Stimulated activated CD8-positive, alpha-beta memory T cell treated with anti-CD3 and anti-CD28 coated beads, Interleukin-7, amount 100 ng/mL, for 48 hours (primary cell): ENCODE results near the gene EFNA3.
"Not testable (repeated sequence)": the region's sequence is repeated elsewhere in the genome, so short reads cannot be mapped to it uniquely, and the experiment has no call there.

ENCODE experiments used
- DNase-seq, 2 donors: peaks; one replicate each; pipeline ENCODE4 v3.0.0-alpha.2; 2020; ENCODE audit warnings: low read depth in 1 of 2; ENCODE audit errors: extremely low read depth in 1 of 2

Gene EFNA3

DNA sequence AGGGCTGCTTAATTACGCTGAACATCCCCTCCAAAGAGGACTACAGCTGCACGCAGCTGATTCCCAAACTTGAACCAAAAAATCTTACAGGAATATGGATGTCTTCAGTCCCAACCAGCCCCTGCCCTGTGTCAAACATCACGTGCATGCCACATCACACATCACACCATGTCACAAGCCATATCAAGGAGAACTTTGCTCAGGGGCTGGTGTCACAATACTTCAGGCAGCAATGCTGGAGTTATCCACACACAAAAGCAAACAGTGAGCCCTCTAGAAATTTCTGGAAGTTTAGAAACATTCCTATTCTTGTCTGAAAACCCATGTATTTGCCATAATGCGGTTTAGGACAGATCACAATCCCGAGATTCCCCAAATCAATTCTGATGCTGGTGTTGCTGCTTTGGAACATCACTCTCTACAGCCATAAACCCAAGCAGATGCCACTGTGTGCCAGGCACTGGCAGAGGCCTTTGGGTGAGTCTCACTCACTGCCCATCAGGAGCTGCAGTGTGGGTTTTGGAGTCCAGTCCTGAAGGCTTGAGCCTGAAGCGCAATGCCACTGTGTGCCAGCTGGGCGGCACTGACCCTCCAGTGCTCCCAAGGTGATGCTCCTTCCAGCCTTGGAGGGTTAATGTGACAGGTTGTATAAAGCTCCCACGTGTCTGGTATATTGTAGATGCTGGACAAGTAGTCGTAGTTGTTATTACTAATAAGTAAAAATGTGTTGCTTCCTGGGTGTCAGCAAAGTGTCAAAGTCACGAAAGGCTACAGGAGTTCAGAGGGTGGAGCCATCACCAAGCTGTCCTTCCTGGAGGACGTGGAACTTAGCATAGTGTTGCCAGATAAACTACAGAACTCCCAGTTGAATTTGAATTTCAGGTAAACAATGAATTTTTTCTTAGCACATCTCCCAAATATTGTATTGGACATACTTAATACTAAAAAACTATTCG lies 28.9 kb downstream of the EFNA3 start:
- no peak for DNase-seq

DNA sequence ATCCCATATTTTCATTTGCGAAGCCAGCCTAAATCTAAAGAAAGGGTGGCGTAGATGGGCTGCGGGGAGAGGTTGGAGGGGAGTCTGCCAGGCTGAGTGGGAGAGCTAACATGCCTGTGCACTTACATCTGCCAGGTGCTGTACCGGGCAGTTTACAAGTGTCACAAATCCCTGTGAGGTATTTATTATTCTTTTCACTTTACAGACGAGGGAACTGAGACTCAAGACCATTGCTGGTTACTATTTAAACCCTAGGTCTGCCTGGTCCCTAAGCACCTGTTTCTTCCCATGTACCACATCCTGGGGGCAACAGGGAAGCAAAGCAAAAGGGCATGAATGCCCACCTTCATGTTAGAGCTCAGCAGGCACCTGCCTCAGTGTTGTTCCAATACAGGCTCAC lies 29.7 kb downstream of the EFNA3 start:
- no peak for DNase-seq

DNA sequence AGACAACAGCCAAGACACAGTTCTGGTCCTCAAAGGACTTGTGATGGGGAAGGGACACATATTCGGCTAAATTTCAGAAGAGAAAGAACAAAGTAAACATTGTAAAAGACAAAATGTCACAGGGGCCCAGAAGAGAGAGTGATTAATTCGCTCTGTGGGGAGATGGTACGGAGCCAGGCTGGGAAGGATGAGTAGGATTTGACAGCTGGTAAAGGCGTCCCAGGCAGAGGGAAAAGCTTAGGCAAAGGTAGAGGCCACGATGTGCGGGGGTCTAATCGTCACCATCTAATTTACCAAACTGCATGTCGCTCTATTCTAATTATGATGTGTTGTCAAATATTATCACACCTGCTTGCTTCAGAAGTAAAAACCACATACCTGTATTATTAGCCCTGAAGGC lies 31.7 kb downstream of the EFNA3 start:
- no peak for DNase-seq

DNA sequence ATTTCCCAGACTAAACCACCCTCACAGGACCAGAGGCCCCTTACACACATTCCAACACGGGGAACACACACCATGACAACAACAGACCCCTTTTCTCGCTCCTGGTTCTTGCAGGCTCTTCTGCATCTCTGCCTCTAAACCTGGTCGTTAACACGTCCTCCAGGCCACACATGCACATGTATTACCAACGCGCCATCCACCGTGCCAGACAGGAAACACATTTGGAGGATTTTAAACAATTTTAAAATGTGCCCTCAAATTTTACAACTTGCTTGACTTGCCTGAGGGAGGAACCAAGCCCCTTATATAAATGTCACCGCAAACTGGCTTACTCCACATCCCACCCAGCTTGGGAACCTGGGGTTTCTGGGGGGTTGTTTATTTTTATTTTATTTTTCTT lies 32.2 kb downstream of the EFNA3 start:
- no peak for DNase-seq

DNA sequence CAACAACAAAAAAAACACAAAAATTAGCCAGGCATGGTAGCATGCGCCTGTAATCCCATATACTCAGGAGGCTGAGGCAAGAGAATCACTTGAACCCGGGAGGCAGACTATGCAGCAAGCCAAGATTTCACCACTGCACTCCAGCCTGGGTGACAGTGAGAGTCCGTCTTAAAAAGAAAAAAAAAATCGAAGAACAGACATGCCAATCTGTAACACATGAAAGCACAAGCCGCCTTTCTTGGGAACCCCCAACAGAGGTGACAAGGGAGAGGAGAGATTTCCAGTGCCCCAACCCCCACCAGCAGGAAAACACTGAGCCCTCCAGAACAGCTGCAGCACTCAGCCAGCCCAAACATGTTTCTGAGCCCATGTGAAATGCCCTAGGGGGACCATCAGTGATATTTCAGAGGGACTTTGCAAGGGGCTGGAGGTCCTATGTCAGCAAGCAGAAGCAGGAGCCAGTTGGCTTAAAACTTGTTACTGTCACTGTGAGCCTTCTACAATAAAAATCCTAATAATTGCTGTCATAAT lies 34.9 kb downstream of the EFNA3 start:
- DNase-seq = no peak

DNA sequence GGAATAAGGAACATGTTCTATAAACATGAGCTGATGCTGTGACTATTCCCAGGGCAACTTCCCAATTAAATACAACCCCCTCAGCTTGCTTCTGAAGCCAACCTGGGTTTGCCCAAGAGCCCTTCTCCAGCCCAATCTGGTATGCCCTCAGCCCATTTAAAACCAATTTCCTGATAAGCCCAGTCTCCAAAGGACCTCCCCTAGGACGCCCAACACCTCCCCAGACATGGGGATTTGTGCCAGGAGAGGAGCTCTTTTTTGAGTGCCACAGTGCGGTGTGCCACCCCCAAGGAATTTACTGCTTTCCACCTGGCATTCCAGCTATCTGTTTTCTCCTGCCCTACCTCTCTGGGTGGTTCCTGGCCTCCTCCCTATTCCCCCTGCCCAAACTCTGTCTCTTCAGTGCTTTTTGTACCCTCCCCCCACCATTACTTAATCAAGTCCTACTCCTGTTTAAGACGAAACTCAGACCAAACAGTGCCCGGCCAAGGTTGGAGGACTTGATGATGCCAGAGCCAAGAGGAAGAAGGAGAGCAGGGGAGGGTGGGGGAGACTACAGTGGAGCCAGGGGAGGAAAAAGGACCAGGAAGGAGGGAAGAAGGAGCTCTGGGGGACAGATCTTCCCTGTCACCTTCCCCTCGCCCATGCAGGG lies 37.6 kb downstream of the EFNA3 start:
- DNase-seq = no peak

DNA sequence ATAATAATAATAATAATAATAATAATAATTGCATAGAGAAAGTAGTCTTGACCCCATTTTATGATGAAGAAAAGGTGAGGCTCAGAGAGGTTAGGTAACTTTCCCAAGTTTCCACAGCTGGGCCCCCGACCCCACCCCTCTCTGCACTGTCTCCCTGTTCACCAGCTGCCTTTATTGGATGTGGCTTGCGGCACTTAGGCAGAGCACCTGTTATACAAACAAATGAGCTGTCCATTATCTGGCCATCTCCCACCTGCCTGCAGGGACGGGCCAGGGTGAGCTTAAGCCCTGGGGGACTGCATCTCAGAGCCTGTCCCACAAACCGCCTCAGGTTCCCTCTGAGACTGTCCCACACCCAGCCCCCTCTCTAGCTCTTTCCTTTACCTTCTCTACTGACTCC lies 39.0 kb downstream of the EFNA3 start:
- DNase-seq = no peak

DNA sequence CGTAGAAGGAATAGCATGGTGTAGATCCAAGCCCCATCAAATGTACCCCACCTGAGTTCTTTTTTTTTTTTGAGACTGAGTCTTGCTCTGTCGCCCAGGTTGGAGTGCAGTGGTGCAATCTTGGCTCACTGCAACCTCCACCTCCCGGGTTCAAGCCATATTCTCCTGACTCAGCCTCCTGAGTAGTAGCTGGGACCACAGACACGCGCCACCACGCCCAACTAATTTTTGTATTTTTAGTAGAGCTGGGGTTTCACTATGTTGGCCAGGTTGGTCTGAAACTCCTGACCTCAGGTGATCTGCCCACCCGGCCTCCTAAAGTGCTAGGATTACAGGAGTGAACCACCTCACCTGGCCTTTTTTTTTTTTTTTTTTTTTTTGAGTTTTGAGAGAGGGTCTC lies 39.5 kb downstream of the EFNA3 start:
- DNase-seq = not testable (repeated sequence)

DNA sequence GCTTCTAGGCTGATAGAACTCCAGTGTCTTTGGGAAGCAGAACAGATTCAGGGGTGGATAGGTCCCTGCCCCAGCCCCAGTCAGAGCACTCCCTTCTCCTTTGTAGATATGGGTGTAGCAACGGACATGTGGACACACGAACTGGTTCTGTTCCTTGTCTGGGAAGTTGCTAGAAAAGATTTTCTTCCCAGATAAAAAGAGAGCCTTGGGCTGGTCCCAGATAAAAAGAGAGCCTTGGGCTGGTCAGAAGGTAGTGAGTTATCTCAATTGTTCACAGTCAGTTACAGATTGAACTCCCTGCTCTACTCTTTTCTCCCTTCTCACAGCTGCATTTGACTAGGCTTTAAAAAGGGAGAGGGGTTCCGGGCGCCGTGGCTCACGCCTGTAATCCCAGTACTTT lies 41.6 kb downstream of the EFNA3 start:
- no peak for DNase-seq

DNA sequence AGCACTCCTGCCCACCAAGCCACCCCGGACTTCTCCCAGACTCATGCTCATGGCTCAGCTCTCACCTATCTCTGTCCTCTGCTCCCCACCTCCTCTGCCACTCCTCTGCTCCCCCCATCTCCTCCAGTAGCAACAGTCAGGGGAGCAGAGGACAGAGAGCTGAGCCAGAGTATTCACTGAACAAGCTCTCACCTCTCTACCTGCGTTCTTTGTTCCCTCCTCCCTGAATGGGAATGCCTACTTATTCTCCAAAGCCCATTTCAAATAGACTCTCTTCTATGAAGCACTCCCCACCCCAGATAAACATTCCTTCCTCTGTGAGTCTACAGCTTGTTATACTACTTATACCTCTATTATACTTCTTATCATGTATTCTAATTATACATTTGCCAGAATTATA lies 42.6 kb downstream of the EFNA3 start:
- no peak for DNase-seq

DNA sequence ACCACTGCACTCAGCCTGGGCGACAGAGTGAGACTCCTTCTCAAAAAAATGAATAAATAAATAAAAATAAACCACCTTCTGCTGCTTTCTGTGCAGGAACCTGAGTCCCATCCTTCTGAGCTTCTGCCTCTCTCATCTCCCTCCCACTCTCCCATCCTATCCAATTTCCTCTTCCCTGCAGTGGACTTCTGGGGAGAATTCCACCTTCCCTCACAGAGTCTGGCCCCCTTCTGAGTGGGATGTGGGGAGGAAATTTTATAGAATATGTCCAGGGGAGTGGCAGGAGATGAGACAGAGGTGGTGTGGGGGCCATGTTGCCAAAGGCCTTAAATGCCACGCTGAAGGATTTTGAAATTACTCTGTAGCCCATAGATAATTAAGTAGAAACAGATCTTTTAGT lies 43.7 kb downstream of the EFNA3 start:
- DNase-seq = no peak

DNA sequence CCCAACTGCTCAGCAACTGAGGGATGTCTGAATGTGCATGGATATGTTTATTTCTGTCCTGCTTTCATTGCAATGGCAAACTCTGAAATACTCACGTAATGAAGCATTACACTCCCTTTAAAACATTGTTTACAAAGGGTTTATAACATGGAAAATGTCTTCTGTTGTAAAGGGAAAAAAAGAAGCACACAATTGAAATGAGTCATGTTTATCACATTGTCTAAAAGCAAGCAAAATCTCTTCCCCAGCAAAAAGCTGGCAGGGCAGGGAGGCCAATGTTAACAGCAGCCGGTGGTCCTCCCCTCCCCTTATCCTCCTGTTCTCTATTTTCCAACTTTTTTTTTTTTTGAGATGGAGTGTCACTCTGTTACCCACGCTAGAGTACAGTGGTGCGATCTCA lies 45.2 kb downstream of the EFNA3 start:
- DNase-seq = no peak

DNA sequence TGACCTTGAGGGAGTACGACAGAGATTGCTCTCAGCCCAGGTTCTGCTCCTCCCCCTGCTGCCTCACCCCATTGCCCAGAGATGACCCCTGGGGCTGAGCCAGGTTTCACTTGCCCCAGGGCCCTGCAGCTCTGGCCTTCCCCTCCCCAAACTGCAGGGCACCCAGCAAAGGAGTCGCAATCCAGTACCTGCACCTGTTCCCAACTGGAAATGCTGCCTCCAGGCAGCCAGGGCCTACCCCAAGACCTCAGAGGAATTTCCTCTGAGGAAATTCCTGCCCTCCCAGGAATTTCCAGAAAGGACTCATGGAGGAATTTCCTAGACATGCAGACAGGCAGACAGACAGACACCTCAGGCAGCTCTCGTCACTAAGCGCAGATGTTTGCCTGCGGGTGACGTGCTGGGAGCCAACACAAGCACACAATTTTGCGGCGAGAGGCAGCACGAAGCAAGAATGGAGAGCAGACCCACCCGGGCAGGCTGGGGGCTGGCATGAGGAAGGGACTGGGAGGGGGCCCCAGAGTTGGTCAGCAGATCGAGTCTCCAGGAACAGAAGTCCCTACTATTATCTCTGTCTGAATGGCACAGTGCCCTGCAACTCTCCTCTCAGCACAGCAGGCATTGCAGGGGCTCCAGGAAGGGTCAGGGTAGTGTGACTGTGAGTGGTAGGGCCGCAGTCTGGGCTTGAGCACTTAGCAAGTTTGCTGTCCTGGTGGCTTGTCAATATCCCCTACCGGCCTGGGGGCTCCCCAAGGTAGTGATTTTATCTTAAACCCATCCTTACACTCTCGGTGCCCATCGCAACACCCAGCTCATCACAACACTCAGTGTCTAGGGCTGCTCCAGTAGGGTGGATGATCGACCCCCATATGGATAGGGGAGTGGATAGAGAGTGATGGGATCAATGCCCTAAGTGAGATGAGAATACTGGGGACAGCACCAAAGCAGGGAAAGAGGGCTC lies 46.1 kb downstream of the EFNA3 start:
- no peak for DNase-seq

DNA sequence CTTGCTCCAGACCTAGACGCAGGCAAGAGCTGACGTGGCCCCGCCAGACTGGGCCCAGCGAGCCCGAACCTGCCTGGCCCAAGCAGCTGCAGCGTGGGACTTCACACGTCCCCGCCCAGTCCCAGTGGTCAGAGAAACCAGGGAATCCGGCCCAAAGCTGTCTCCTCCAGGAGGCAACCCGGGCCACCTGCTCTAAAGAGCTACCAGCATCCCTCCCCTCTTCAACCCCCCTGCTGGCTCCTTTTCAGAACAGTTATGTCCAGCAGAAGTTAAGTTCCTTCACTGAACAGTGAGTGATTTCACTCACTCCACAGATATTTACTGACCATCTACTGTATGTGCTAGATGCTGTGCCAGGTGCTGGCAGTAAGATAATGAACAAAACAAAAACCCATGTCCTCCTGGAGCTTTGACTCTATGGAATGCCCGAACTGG lies 46.9 kb downstream of the EFNA3 start:
- DNase-seq = no peak

DNA sequence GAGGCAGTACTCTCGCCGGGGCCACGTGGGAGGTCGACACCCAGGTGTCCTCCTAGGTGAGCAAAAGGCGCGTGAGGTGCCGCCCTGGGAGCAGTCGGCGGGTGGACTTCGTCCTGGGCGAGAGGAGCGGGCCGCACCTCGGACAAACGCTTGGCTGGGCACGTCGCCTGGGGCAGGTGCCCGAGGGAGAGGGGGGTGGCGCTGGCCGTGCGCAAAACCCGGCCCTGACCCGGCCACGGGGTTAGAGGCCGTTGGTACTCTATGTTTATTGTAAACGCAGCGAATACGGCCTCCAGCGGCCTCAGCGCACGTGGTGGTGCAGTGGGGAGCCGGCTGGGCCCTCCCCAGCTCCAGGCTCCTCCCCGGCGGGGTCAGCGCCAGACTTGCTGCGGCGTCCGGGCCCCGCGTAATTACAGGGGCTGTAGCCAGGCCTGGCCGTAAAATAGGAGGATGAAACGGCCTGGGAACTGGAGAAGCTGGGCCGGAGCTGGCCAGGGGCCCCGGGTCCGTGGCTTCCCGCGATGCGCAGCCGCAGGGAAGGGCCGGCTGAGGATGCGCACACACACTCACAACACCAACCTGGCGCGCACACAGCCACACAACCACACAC lies 47.4 kb downstream of the EFNA3 start:
- DNase-seq = no peak

DNA sequence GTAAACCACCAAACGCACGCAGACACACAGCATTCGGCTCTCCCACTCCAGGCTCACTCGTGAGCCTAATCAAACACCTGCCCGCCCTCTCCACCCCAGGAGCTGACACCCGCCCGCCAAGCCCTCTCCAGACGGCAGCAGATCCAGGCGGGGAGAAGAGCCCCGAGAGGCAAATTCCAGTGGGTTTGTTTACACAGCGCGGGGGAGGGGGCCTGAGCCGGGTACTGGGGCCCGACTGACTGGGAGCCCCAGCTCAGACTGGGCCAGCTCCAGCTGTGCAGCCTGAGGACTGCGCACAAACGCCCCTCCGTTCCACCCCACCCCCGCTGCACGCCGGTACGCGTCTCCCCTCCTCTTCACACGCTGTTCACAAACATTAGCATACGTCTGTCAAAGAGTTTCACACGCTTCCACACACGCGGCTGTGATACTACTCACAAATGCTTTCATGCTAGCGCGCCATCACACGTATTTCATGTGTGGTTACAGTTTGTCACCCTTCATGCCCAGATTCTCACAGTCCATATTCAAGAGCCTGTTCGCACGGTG lies 48.0 kb downstream of the EFNA3 start:
- peak in 1 of 2 donors; percentile 12 for DNase-seq

DNA sequence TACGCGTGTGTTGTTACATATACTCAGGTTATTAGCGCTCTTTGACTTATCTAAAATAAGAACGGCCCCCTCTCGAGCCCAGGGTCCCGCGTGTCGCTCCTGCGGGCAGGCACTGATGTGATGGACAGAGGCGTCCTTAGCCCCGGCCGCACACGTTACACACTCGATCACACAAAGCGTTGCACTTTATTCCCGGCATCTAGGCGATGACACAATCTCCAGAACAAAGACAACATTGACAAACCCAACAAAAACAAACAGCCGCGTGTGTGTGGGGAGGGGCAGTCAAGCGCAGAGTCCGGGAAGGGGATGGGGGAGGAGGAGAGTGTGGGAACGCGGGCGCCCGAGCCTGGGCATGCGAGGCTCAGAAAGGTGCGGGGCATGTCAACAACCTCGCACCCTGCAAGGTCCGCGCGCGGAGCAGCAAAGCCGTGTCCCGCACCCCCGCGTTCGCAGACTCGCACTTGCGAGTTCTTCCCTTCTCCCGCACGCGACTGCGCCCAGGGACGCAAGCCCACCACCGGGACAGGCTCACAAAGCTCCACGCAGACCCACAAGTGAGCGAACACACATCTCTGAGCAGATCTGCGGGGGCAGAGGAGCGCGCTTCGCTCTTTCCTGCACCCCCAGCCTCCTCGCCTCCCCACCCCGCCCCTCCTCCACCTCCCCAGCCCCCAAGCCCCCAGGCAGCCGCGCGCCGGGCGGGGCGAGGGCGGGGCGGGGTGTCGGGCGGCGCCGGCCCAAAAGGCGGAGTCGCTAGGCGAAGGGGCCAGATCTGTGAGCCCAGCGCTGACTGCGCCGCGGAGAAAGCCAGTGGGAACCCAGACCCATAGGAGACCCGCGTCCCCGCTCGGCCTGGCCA lies 48.7 kb downstream of the EFNA3 start, which contains the start of gene EFNA1:
EFNA1 (plus strand) TSS at position 772 of the 862 bp plus-strand sequence. CDS start 102 bp downstream, outside the sequence.
- DNase-seq = peak in 1 of 2 donors; percentile 17

DNA sequence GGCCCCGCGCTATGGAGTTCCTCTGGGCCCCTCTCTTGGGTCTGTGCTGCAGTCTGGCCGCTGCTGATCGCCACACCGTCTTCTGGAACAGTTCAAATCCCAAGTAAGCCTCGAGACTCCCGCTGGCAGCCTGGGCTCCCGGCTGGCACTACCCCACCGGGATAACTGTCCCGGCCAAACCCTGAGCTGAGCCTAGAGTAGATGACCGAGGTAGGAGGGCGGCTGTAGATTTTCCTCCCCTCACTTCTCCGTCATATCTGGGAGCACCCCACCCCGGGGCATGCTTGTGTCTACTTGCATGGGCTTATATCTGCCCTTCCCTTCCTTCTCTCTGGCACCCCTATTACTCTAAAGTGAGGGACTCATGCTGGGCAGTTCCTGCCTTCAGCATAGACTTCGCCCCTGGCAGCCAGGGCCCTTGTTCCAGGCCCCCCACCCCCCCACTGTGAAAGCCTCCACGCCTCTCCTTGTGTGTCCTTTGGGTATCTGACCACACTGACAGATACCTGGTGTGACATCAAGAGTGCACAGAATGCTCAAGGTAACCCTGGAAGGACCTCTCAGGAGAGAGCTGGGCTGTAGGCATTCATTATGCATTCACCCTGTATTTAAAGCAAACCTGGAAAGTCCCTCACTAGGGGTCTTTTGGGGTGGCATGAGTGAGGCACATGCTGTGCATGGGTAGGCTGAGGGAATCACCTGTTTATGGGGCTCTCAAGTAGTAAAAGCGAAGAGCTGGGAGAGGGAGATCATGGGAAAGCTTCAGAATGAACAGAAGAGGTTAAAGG lies 49.5 kb downstream of the EFNA3 start:
- no peak for DNase-seq
